ENCODE results near the gene MYADML2. TPM values are rescaled to one million over a fixed set of nuclear protein-coding genes. Genes with fewer than 3 reads are reported as not detected.

Gene MYADML2
- total and polyA plus RNA-seq, 2 experiments from 2014 or later, result 0.70 to 1.7 TPM

GRCh38 chr17:81961521-81962498 is 14.8 kb upstream of the MYADML2 start (continued):
- no peak for TF ChIP-seq ETS1 (IDR thresholded peaks at IDR 0.05)
- TF ChIP-seq ZNF331 (CRISPR knock-in tag; IDR thresholded peaks at IDR 0.05; ENCODE audit: low read depth), result no peak
- TF ChIP-seq NANOG (IDR thresholded peaks at IDR 0.05; ENCODE audit: borderline replicate concordance), result no peak
- TF ChIP-seq JUNB (IDR thresholded peaks at IDR 0.05; ENCODE audit: unreplicated experiment), result no peak

DNA sequence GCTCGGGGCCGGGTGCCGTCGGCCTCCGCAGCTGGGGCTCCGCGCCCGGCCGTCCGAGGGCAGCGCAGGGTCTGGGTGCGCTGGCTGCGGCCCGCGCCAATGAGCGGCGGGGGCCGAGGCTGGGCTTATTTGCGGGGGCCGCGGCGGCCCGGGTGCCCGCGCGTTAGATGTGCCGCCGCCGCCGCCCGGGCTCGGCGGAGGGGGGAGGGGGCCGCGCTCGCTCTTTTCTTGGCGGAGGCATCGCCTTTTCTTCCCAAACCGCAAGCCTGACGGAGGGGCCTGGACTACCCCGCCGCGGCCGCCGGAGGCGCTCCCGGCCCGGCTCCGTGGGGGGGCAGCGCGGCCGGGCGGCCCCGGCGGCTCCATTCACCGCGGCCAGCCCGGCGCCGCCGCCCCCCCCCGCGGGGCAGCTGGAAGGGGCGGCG is 14.1 kb upstream of the MYADML2 start, which contains the start of gene NOTUM:
NOTUM (minus strand) TSS at position 101 of the 425 bp plus-strand sequence. CDS start 278 bp downstream, outside the sequence.
- no peaks in the 10 kb centered on the region; the same call in 2 of the 3 replicates for H3K36me3 Mint-ChIP-seq (ENCODE audit: low read depth)
- no peak within 1 kb of the TSS for H3K27ac Mint-ChIP-seq
- no peaks in the 10 kb centered on the region for H3K9me2 ChIP-seq (ENCODE audit: insufficient read depth)
- DNase-seq (ENCODE audit: low spot score) (peak; percentile 79), ATAC-seq (peak; percentile 8; the same call in 2 of the 3 replicates)
- H3K9me3 Mint-ChIP-seq, result peaks cover 3% of the 10 kb centered on the region; the same call in 1 of the 3 replicates
- no peaks in the 10 kb centered on the region for H3K79me2 ChIP-seq (replicated peaks; ENCODE audit: insufficient read depth)
- H3K4me1 ChIP-seq (ENCODE audit: insufficient read depth), result peaks cover 5% of the 10 kb centered on the region; the same call in 1 of the 2 replicates
- H3K36me3 ChIP-seq (ENCODE audit: insufficient read depth), result no peaks in the 10 kb centered on the region
- H3F3A ChIP-seq (replicated peaks; ENCODE audit: low read depth), result peaks cover 12% of the 10 kb centered on the region
- TF ChIP-seq, protein P1, sequence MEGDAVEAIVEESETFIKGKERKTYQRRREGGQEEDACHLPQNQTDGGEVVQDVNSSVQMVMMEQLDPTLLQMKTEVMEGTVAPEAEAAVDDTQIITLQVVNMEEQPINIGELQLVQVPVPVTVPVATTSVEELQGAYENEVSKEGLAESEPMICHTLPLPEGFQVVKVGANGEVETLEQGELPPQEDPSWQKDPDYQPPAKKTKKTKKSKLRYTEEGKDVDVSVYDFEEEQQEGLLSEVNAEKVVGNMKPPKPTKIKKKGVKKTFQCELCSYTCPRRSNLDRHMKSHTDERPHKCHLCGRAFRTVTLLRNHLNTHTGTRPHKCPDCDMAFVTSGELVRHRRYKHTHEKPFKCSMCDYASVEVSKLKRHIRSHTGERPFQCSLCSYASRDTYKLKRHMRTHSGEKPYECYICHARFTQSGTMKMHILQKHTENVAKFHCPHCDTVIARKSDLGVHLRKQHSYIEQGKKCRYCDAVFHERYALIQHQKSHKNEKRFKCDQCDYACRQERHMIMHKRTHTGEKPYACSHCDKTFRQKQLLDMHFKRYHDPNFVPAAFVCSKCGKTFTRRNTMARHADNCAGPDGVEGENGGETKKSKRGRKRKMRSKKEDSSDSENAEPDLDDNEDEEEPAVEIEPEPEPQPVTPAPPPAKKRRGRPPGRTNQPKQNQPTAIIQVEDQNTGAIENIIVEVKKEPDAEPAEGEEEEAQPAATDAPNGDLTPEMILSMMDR (conservative IDR thresholded peaks at IDR 0.05; ENCODE audit: low read depth in 2 of 2), result peak in 1 of 2 experiments; percentile 30; a peak in 1 of 4 replicates
- TF ChIP-seq JUNB (IDR thresholded peaks at IDR 0.05; ENCODE audit: unreplicated experiment) (no peak), NANOG (IDR thresholded peaks at IDR 0.05; ENCODE audit: borderline replicate concordance) (no peak)
- TF ChIP-seq, protein P2, sequence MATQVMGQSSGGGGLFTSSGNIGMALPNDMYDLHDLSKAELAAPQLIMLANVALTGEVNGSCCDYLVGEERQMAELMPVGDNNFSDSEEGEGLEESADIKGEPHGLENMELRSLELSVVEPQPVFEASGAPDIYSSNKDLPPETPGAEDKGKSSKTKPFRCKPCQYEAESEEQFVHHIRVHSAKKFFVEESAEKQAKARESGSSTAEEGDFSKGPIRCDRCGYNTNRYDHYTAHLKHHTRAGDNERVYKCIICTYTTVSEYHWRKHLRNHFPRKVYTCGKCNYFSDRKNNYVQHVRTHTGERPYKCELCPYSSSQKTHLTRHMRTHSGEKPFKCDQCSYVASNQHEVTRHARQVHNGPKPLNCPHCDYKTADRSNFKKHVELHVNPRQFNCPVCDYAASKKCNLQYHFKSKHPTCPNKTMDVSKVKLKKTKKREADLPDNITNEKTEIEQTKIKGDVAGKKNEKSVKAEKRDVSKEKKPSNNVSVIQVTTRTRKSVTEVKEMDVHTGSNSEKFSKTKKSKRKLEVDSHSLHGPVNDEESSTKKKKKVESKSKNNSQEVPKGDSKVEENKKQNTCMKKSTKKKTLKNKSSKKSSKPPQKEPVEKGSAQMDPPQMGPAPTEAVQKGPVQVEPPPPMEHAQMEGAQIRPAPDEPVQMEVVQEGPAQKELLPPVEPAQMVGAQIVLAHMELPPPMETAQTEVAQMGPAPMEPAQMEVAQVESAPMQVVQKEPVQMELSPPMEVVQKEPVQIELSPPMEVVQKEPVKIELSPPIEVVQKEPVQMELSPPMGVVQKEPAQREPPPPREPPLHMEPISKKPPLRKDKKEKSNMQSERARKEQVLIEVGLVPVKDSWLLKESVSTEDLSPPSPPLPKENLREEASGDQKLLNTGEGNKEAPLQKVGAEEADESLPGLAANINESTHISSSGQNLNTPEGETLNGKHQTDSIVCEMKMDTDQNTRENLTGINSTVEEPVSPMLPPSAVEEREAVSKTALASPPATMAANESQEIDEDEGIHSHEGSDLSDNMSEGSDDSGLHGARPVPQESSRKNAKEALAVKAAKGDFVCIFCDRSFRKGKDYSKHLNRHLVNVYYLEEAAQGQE (IDR thresholded peaks at IDR 0.05; ENCODE audit: unreplicated experiment), result no peak
- 0 out of 2 replicates have a peak, but pooled peaks cover 6% of the 10 kb centered on the region for H4K20me1 ChIP-seq (replicated peaks; ENCODE audit: insufficient read depth)
- peaks cover 65% of the 10 kb centered on the region for H3K27me3 Mint-ChIP-seq (ENCODE audit: insufficient read depth, low read depth, poor library complexity)
- H3K4me3 ChIP-seq, result peak within 1 kb of the TSS; percentile 56
- no peaks in the 10 kb centered on the region; the same call in 1 of the 3 replicates for H3K4me1 Mint-ChIP-seq
- H3K27me3 ChIP-seq (ENCODE audit: insufficient read depth), result peaks cover 89% of the 10 kb centered on the region
- H3K27ac ChIP-seq (ENCODE audit: low read depth), result no peak within 1 kb of the TSS
- H2AFZ ChIP-seq, result peak within 1 kb of the TSS; percentile 43; the same call in 1 of the 2 replicates
- peak within 1 kb of the TSS; percentile 80 for H3K4me2 ChIP-seq
- H3K4me3 Mint-ChIP-seq, result peak within 1 kb of the TSS; percentile 44; the same call in 2 of the 3 replicates

All from GM23338 (cell line).